GM18502 (cell line): Measurements from ENCODE around the gene TMEM271.

Source experiments
- ATAC-seq: cut with Tn5 transposase; IDR thresholded peaks from one replicate; pipeline ENCODE4 v1.9.1; 2021; ENCODE audit warnings: mild to moderate bottlenecking; ENCODE audit not compliant: unreplicated experiment, poor library complexity

TMEM271 gene

GRCh38 chr4:581753-582361, 5.8 kb upstream of the TMEM271 start:
- ATAC-seq = no peak

- ATAC-seq = no peak
Observed at GRCh38 chr4:581181-581580, 5.1 kb upstream of the TMEM271 start.

- ATAC-seq = no peak
Observed at GRCh38 chr4:579543-580175, 3.6 kb upstream of the TMEM271 start.

- no peak for ATAC-seq
Observed at GRCh38 chr4:578451-579443, 2.7 kb upstream of the TMEM271 start.

GRCh38 chr4:577499-578450, 1.7 kb upstream of the TMEM271 start:
- no peak for ATAC-seq

GRCh38 chr4:576991-577498, 950 bp upstream of the TMEM271 start:
- no peak for ATAC-seq

GRCh38 chr4:575281-576141, 584 bp downstream of the TMEM271 start:
- ATAC-seq = no peak

- no peak for ATAC-seq
Observed at GRCh38 chr4:574346-575161, 1.5 kb downstream of the TMEM271 start.

- ATAC-seq = no peak
Observed at GRCh38 chr4:573122-573892, 2.8 kb downstream of the TMEM271 start.

- no peak for ATAC-seq
Observed at GRCh38 chr4:572594-572993, 3.5 kb downstream of the TMEM271 start.

GRCh38 chr4:571838-572572, 4.1 kb downstream of the TMEM271 start:
- ATAC-seq = no peak

GRCh38 chr4:570754-571153, 5.3 kb downstream of the TMEM271 start:
- no peak for ATAC-seq

- ATAC-seq = no peak
Observed at GRCh38 chr4:569958-570667, 6.0 kb downstream of the TMEM271 start.

GRCh38 chr4:568962-569361, 7.1 kb downstream of the TMEM271 start:
- no peak for ATAC-seq

GRCh38 chr4:568351-568652, 7.8 kb downstream of the TMEM271 start:
- no peak for ATAC-seq
